Measurements from ENCODE around the gene ZC3H7B. TPM values are rescaled to one million over a fixed set of nuclear protein-coding genes. Genes with fewer than 3 reads are reported as not detected.
A peak's percentile ranks its signal among the peaks of the same experiment; 100 is the strongest.

Gene ZC3H7B, protein sequence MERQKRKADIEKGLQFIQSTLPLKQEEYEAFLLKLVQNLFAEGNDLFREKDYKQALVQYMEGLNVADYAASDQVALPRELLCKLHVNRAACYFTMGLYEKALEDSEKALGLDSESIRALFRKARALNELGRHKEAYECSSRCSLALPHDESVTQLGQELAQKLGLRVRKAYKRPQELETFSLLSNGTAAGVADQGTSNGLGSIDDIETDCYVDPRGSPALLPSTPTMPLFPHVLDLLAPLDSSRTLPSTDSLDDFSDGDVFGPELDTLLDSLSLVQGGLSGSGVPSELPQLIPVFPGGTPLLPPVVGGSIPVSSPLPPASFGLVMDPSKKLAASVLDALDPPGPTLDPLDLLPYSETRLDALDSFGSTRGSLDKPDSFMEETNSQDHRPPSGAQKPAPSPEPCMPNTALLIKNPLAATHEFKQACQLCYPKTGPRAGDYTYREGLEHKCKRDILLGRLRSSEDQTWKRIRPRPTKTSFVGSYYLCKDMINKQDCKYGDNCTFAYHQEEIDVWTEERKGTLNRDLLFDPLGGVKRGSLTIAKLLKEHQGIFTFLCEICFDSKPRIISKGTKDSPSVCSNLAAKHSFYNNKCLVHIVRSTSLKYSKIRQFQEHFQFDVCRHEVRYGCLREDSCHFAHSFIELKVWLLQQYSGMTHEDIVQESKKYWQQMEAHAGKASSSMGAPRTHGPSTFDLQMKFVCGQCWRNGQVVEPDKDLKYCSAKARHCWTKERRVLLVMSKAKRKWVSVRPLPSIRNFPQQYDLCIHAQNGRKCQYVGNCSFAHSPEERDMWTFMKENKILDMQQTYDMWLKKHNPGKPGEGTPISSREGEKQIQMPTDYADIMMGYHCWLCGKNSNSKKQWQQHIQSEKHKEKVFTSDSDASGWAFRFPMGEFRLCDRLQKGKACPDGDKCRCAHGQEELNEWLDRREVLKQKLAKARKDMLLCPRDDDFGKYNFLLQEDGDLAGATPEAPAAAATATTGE
- total RNA-seq: 28.2 TPM

- H3K4me3 ChIP-seq: peak within 1 kb of the TSS; percentile 85 to 100
- DNase-seq (ENCODE audit: extremely low spot score in 2 of 2): no peak
- H3K27me3 ChIP-seq: no peaks in the 10 kb centered on the region
- peak within 1 kb of the TSS; percentile 91 for H3K27ac ChIP-seq
- intact Hi-C loops (cut with DNase I): no loop called here
- H3K36me3 ChIP-seq: no peaks in the 10 kb centered on the region
- peaks cover 48% of the 10 kb centered on the region for H3K4me1 ChIP-seq
- no peaks in the 10 kb centered on the region for H3K9me3 ChIP-seq
- peak in 1 of 2 donors; percentile 33 for TF ChIP-seq POLR2A (IDR thresholded peaks at IDR 0.05)
- TF ChIP-seq, protein P1, sequence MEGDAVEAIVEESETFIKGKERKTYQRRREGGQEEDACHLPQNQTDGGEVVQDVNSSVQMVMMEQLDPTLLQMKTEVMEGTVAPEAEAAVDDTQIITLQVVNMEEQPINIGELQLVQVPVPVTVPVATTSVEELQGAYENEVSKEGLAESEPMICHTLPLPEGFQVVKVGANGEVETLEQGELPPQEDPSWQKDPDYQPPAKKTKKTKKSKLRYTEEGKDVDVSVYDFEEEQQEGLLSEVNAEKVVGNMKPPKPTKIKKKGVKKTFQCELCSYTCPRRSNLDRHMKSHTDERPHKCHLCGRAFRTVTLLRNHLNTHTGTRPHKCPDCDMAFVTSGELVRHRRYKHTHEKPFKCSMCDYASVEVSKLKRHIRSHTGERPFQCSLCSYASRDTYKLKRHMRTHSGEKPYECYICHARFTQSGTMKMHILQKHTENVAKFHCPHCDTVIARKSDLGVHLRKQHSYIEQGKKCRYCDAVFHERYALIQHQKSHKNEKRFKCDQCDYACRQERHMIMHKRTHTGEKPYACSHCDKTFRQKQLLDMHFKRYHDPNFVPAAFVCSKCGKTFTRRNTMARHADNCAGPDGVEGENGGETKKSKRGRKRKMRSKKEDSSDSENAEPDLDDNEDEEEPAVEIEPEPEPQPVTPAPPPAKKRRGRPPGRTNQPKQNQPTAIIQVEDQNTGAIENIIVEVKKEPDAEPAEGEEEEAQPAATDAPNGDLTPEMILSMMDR (IDR thresholded peaks at IDR 0.05): peak in 2 of 3 experiments; percentile 37 to 38
- TF ChIP-seq POLR2AphosphoS5 (IDR thresholded peaks at IDR 0.05; ENCODE audit: insufficient read depth in 1 of 2, low read depth in 1 of 2): peak; percentile 61 to 77
Observed at GRCh38 chr22:41301085-41302020, at the start of gene ZC3H7B. Gene ZC3H7B (plus strand): TSS chr22:41301525. CDS start chr22:41320661, 19,136 bp downstream.

GRCh38 chr22:41252365-41252764, 49.0 kb upstream of the ZC3H7B start:
- DNase-seq (ENCODE audit: extremely low spot score in 2 of 2): no peak
- Histone ChIP-seq H3K36me3 (peaks cover 0 to 81% of the 10 kb centered on the region in 2 donors), H3K4me1 (peaks cover 12% of the 10 kb centered on the region), H3K27ac (no peak overlapping the region), H3K4me3 (no peak overlapping the region), H3K9me3 (no peaks in the 10 kb centered on the region), H3K27me3 (no peaks in the 10 kb centered on the region)
- intact Hi-C loops (cut with DNase I): no loop called here
- TF ChIP-seq POLR2AphosphoS5 (IDR thresholded peaks at IDR 0.05; ENCODE audit: insufficient read depth in 1 of 2, low read depth in 1 of 2) (no peak), POLR2A (IDR thresholded peaks at IDR 0.05) (no peak)
- TF ChIP-seq, protein P1 (IDR thresholded peaks at IDR 0.05): no peak

DNA sequence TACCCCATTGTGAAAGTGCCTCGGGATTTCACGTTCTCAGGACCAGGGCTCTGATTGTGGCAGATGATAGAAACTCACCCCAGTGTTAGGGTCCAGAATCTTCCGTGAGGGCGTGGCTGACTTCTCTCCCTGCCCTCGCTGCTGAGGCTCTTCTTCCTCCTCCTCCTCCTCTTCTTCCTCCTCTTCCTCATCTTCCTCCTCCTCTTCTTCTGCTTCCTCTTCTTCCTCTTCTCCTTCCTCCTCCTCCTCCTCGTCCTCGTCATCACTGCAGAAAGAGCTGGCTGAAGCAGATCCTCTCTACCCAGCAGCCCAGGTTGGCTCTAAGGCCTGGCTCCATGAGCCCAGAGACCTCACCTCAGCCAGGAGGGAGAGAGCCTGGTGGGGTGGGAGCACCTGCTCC, 47.1 kb upstream of the ZC3H7B start:
- no peaks in the 10 kb centered on the region for H3K9me3 ChIP-seq
- no peaks in the 10 kb centered on the region for H3K27me3 ChIP-seq
- H3K4me1 ChIP-seq: peaks cover 12% of the 10 kb centered on the region
- TF ChIP-seq POLR2AphosphoS5 (IDR thresholded peaks at IDR 0.05; ENCODE audit: insufficient read depth in 1 of 2, low read depth in 1 of 2) (no peak), POLR2A (IDR thresholded peaks at IDR 0.05) (no peak)
- TF ChIP-seq, protein P1 (IDR thresholded peaks at IDR 0.05): no peak
- no peak overlapping the region for H3K27ac ChIP-seq
- no peak overlapping the region for H3K4me3 ChIP-seq
- intact Hi-C loops (cut with DNase I): no loop called here
- H3K36me3 ChIP-seq: peaks cover 0 to 77% of the 10 kb centered on the region in 2 donors
- DNase-seq (ENCODE audit: extremely low spot score in 2 of 2): no peak

- no peak for DNase-seq (ENCODE audit: extremely low spot score in 2 of 2)
- no peaks in the 10 kb centered on the region for H3K27me3 ChIP-seq
- TF ChIP-seq POLR2AphosphoS5 (IDR thresholded peaks at IDR 0.05; ENCODE audit: insufficient read depth in 1 of 2, low read depth in 1 of 2) (no peak), POLR2A (IDR thresholded peaks at IDR 0.05) (no peak)
- TF ChIP-seq, protein P1 (IDR thresholded peaks at IDR 0.05): no peak
- H3K4me3 ChIP-seq: no peak overlapping the region
- no peaks in the 10 kb centered on the region for H3K9me3 ChIP-seq
- H3K4me1 ChIP-seq: peaks cover 12% of the 10 kb centered on the region
- intact Hi-C loops (cut with DNase I): no loop called here
- peaks cover 0 to 71% of the 10 kb centered on the region in 2 donors for H3K36me3 ChIP-seq
- peak overlapping the region; percentile 60 for H3K27ac ChIP-seq
Observed at GRCh38 chr22:41256254-41257253, 44.8 kb upstream of the ZC3H7B start.
